HEK293 (cell line): ENCODE measurements around the gene EIF4G1.

Source experiments
- YY1 ChIP-seq: fragments of 450-650 bp; formaldehyde crosslinking; IDR thresholded peaks from 2 replicates; pipeline ENCODE4 v1.5.1; 2018; ENCODE audit warnings: missing biosample characterization, missing genetic modification characterization
- ZBTB48 ChIP-seq: fragments of 450-650 bp; formaldehyde crosslinking; IDR thresholded peaks from 2 replicates; pipeline ENCODE4 v1.5.1; 2016; ENCODE audit warnings: missing biosample characterization, missing genetic modification characterization
- ZNF121 ChIP-seq: fragments of 450-650 bp; formaldehyde crosslinking; IDR thresholded peaks from 2 replicates; pipeline ENCODE4 v1.5.1; 2016; ENCODE audit warnings: missing biosample characterization, missing genetic modification characterization
- ZNF23 ChIP-seq: fragments of 450-650 bp; formaldehyde crosslinking; IDR thresholded peaks from 2 replicates; pipeline ENCODE4 v1.5.1; 2016; ENCODE audit warnings: missing biosample characterization, missing genetic modification characterization, borderline replicate concordance
- TF ChIP-seq, protein P1 (sequence below): fragments of 450-650 bp; formaldehyde crosslinking; IDR thresholded peaks from 2 replicates; pipeline ENCODE4 v1.5.1; 2016; ENCODE audit warnings: missing biosample characterization, missing genetic modification characterization, low read depth
- TF ChIP-seq, protein P2 (sequence below): fragments of 450-650 bp; formaldehyde crosslinking; IDR thresholded peaks from 2 replicates; pipeline ENCODE4 v1.5.1; 2016; ENCODE audit warnings: missing biosample characterization, missing genetic modification characterization
- TF ChIP-seq, protein P3 (sequence below): fragments of 450-650 bp; formaldehyde crosslinking; IDR thresholded peaks from 2 replicates; pipeline ENCODE4 v1.5.1; 2016; ENCODE audit warnings: missing biosample characterization, missing genetic modification characterization

DNA sequence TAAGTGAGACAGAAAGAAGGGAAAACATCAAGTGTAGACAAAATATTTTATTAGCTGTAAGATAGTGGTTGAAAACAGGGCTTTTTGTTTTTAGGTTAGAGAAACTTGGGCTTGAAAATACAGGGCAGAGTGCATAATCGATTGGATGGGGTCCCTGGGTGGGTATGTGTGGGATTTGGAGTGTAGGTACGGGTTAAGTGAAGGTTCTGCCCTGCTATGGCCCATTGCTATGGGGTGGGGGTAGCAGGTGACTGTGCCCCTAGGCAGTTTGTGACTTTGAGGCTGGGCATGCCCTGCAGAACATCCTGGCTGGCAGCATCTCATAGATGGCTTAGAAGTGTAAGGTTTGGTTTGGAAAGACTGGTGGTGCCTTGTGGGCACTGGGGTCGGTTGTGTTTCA is 19.3 kb downstream of the EIF4G1 start:
- TF ChIP-seq ZBTB48 (tag by site-specific recombination) (no peak), ZNF121 (tag by site-specific recombination) (no peak), ZNF23 (no peak), YY1 (tag by site-specific recombination) (no peak)
- TF ChIP-seq, protein P1, sequence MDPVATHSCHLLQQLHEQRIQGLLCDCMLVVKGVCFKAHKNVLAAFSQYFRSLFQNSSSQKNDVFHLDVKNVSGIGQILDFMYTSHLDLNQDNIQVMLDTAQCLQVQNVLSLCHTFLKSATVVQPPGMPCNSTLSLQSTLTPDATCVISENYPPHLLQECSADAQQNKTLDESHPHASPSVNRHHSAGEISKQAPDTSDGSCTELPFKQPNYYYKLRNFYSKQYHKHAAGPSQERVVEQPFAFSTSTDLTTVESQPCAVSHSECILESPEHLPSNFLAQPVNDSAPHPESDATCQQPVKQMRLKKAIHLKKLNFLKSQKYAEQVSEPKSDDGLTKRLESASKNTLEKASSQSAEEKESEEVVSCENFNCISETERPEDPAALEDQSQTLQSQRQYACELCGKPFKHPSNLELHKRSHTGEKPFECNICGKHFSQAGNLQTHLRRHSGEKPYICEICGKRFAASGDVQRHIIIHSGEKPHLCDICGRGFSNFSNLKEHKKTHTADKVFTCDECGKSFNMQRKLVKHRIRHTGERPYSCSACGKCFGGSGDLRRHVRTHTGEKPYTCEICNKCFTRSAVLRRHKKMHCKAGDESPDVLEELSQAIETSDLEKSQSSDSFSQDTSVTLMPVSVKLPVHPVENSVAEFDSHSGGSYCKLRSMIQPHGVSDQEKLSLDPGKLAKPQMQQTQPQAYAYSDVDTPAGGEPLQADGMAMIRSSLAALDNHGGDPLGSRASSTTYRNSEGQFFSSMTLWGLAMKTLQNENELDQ (tag by site-specific recombination) = no peak
- TF ChIP-seq, protein P2, sequence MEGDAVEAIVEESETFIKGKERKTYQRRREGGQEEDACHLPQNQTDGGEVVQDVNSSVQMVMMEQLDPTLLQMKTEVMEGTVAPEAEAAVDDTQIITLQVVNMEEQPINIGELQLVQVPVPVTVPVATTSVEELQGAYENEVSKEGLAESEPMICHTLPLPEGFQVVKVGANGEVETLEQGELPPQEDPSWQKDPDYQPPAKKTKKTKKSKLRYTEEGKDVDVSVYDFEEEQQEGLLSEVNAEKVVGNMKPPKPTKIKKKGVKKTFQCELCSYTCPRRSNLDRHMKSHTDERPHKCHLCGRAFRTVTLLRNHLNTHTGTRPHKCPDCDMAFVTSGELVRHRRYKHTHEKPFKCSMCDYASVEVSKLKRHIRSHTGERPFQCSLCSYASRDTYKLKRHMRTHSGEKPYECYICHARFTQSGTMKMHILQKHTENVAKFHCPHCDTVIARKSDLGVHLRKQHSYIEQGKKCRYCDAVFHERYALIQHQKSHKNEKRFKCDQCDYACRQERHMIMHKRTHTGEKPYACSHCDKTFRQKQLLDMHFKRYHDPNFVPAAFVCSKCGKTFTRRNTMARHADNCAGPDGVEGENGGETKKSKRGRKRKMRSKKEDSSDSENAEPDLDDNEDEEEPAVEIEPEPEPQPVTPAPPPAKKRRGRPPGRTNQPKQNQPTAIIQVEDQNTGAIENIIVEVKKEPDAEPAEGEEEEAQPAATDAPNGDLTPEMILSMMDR (tag by site-specific recombination) = no peak
- TF ChIP-seq, protein P3, sequence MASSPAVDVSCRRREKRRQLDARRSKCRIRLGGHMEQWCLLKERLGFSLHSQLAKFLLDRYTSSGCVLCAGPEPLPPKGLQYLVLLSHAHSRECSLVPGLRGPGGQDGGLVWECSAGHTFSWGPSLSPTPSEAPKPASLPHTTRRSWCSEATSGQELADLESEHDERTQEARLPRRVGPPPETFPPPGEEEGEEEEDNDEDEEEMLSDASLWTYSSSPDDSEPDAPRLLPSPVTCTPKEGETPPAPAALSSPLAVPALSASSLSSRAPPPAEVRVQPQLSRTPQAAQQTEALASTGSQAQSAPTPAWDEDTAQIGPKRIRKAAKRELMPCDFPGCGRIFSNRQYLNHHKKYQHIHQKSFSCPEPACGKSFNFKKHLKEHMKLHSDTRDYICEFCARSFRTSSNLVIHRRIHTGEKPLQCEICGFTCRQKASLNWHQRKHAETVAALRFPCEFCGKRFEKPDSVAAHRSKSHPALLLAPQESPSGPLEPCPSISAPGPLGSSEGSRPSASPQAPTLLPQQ (tag by site-specific recombination) = no peak
